GM13976 (cell line): ENCODE measurements around the gene ERP27.

Source experiments
- DNase-seq: peaks from one replicate; pipeline ENCODE4 v3.0.0; 2012; ENCODE audit warnings: low spot score
- CTCF ChIP-seq: IDR thresholded peaks from 2 replicates; pipeline ENCODE4 v1.5.1; 2012; ENCODE audit warnings: borderline replicate concordance, mild to moderate bottlenecking; ENCODE audit not compliant: insufficient read depth; ENCODE audit errors: extremely low read depth, missing control alignments, control extremely low read depth
- in situ Hi-C: fragments of 300-500 bp; cut with MboI; formaldehyde crosslinking; loops from one replicate; pipeline ENCODE4 v1.12.0; 2022; ENCODE audit warnings: low sequenced_read_pairs, mixed read lengths, inconsistent platforms; ENCODE audit not compliant: unreplicated experiment

The ERP27 gene

GRCh38 chr12:14904854-14905253 lies 33.5 kb downstream of the ERP27 start:
- DNase-seq: no peak
- TF ChIP-seq CTCF: no peak
- in situ Hi-C loops: no loop called here

- no peak for DNase-seq
- no peak for TF ChIP-seq CTCF
- in situ Hi-C loops: no loop called here
These were observed 34.8 kb downstream of the ERP27 start for GRCh38 chr12:14903386-14904098.

GRCh38 chr12:14902465-14902864 lies 35.9 kb downstream of the ERP27 start:
- TF ChIP-seq CTCF: no peak
- DNase-seq: no peak
- in situ Hi-C loops: no loop called here

GRCh38 chr12:14901228-14901562 lies 37.1 kb downstream of the ERP27 start:
- DNase-seq: no peak
- TF ChIP-seq CTCF: no peak
- in situ Hi-C loops: no loop called here

- in situ Hi-C loops: no loop called here
- no peak for DNase-seq
- TF ChIP-seq CTCF: no peak
These were observed 37.7 kb downstream of the ERP27 start for GRCh38 chr12:14900521-14901227.

GRCh38 chr12:14896521-14897169 lies 41.7 kb downstream of the ERP27 start:
- in situ Hi-C loops: no loop called here

More at GRCh38 chr12:14896521-14897169, 41.7 kb downstream of the ERP27 start:
- no peak for DNase-seq
- TF ChIP-seq CTCF: no peak
